Kidney epithelial cell (primary cell): ENCODE measurements around the gene MRPL52. TPM values are rescaled to one million over a fixed set of nuclear protein-coding genes. Genes with fewer than 3 reads are reported as not detected.
A peak's percentile ranks its signal among the peaks of the same experiment; 100 is the strongest.

Experiments
- DNase-seq: peaks from one replicate; pipeline ENCODE4 v3.0.0-alpha.2; 2010; ENCODE audit warnings: low read depth
- H3K27me3 ChIP-seq: 2 replicates; pipeline ENCODE4 v1.6.0; 2011; ENCODE audit warnings: low read length; ENCODE audit not compliant: control insufficient read depth, insufficient read depth
- H3K36me3 ChIP-seq: 2 replicates; pipeline ENCODE4 v1.5.1; 2011; ENCODE audit warnings: low read length; ENCODE audit not compliant: control insufficient read depth, insufficient read depth
- H3K4me3 ChIP-seq: 2 replicates; pipeline ENCODE4 v1.5.1; 2011; ENCODE audit warnings: low read depth, mild to moderate bottlenecking, control low read depth, low read length
- CTCF ChIP-seq: IDR thresholded peaks from 2 replicates; pipeline ENCODE4 v1.5.1; 2011; ENCODE audit warnings: mild to moderate bottlenecking, moderate library complexity, low read length, control low read depth, inconsistent platforms; ENCODE audit not compliant: insufficient read depth, poor library complexity, severe bottlenecking
- total RNA-seq: library from RNA; depleted of rRNA; stranded (reverse); fragments of >200 nt; gene quantifications from 2 replicates; pipeline ENCODE4 v1.2.3, GENCODE V29; 2015

Gene MRPL52
- 102 and 362 TPM in 2 replicates for total RNA-seq

- peak within 1 kb of the TSS; percentile 89 for H3K4me3 ChIP-seq
- DNase-seq = no peak
- no peaks in the 10 kb centered on the region for H3K27me3 ChIP-seq
- no peaks in the 10 kb centered on the region for H3K36me3 ChIP-seq
- no peak for TF ChIP-seq CTCF
Observed at GRCh38 chr14:22829661-22830442, at the start of gene MRPL52. Gene MRPL52, plus strand, starts transcription at chr14:22829887. Its CDS starts 26 bp downstream, at chr14:22829913.

DNA sequence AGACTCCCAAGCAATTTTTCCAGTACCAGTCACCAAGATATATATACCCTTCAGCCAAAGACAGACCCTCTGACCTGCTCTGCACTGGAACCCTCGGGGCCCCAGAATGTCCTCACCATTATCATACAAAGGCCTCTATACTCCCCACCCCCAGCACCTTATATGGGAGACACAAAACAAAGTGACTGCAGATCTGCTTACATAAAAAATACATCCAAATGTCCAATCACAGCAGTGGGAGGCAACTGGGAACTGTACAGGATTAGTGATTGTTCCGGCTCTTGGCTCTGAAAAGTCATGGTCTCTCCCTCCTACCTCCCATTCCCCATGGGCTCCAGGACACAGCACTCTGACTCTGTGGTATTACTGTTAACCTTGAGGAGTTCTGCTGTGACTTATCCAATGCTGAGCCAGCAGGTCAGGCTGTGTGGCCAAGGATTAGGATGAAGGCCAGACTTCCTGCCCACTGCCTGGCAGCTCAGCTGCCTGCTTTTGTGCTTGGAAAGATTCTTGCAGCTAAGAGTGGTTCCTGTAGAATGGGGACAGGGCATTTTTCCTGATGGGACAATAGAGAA, 49.5 kb upstream of the MRPL52 start:
- no peaks in the 10 kb centered on the region for H3K36me3 ChIP-seq
- no peaks in the 10 kb centered on the region for H3K27me3 ChIP-seq
- no peak overlapping the region for H3K4me3 ChIP-seq
- no peak for TF ChIP-seq CTCF
- DNase-seq = no peak

GRCh38 chr14:22780941-22781300, 48.8 kb upstream of the MRPL52 start:
- no peaks in the 10 kb centered on the region for H3K36me3 ChIP-seq
- H3K4me3 ChIP-seq = no peak overlapping the region
- no peak for TF ChIP-seq CTCF
- no peaks in the 10 kb centered on the region for H3K27me3 ChIP-seq
- DNase-seq = no peak

DNA sequence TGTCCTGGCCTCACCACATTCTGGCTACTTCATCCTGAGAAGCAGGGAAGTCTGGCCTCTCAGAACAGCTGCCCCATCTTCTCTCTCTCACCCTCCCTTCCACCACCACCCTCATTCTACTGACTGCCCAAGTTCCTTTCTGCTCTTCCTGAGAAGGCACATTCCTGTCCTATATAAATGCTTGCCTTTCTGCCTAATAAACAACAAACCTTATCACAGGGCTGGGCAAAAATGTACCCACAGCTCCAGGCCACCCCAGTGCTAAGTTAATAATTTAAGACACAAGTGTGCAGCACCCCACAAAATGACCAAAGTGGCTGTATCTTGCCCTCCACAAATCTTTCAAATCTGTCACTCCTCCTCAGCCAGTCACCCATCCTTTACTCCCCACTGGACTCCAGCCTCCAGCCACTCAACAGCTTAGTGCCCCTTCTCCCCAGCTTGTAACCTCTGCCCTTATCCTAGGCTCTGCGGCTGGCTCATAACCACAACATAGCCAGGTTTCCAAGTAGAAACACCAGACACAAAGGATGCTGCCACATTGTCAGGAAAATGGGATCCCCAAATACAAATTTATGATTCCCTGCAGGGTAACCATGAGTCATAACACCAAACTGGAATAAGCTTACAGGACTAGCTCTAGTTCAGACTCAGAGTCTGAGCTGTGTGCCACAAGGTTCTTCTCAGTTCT, 48.2 kb upstream of the MRPL52 start:
- Histone ChIP-seq H3K4me3 (no peak overlapping the region), H3K27me3 (no peaks in the 10 kb centered on the region), H3K36me3 (no peaks in the 10 kb centered on the region)
- TF ChIP-seq CTCF = no peak
- DNase-seq = no peak

DNA sequence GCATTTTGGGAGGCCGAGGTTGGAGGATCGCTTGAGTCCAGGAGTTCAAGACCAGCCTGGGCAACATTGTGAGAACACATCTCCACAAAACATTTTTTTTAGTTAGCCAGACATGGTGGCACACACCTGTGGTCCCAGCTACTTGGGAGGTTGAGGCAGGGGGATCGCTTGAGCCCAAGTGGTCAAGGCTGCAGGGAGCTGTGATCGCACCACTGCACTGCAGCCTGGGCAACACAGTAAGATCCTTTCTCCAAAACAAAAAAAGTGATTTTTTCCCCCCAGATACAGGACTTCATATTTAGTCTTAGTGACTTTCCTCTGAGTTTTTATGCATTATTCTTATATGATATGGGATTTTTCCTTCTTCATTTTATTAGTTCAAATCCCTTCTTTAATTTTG, 43.0 kb upstream of the MRPL52 start:
- TF ChIP-seq CTCF = no peak
- Histone ChIP-seq H3K36me3 (no peaks in the 10 kb centered on the region), H3K4me3 (no peak overlapping the region), H3K27me3 (no peaks in the 10 kb centered on the region)
- DNase-seq = no peak
